NCI-H460 (cell line): ENCODE data around the gene PITRM1. TPM values are rescaled to one million over a fixed set of nuclear protein-coding genes. Genes with fewer than 3 reads are reported as not detected.
"Not testable (repeated sequence)": the region's sequence is repeated elsewhere in the genome, so short reads cannot be mapped to it uniquely, and the experiment has no call there.

Experiments
- DNase-seq: peaks from one replicate; pipeline ENCODE4 v3.0.0-alpha.2; 2016; ENCODE audit warnings: low read depth; ENCODE audit errors: extremely low read depth
- total RNA-seq: library from RNA; depleted of rRNA; stranded (reverse); fragments of >200 nt; shearing (Covaris generic); gene quantifications from 2 replicates; pipeline ENCODE4 v1.2.3, GENCODE V29; 2014

PITRM1 gene
- total RNA-seq, 1 experiment from 2014 or later: 49.5 TPM

GRCh38 chr10:3201796-3202195 is 29.2 kb upstream of the PITRM1 start:
- DNase-seq: no peak

DNA sequence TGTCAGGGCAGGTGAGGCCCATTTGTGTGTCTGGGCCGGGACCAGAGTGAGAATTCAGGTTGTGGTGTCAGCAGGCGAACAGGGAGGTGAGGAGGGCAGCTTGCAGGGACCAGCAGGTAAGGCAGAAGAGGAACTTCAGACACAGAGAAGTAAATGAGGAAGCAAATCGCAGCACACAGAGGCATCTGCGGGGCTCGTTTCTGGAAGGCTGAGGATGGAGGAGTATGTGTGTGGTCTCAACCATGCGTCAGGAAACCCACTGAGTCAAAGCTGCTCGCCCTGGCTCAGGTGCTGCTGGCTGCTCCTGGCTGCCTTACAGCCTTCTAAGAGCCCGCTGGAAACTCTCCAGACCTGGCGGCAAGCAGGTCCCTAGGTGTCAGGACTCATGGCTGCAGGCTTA is 26.9 kb upstream of the PITRM1 start:
- DNase-seq: no peak

DNA sequence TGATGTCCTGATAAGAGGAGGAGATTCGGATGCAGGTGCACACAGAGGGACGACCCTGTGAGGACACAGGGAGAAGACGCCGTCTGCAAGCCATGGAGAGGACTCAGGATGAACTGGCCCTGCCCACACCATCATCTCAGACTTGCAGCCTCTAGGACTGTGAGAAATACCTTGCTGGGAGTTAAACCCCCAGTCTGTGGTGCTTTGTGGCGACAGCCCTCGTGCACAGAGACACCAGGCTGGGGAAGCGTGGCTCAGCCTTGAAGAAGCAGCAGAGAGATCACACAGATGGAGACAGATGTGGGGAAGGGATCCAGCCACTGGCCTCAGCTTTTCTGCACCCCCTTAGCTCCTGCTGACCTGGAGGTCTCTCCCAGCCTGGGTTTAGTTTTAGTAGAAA is 26.3 kb upstream of the PITRM1 start:
- DNase-seq: no peak

GRCh38 chr10:3197348-3198003 is 24.9 kb upstream of the PITRM1 start:
- peak; percentile 65 for DNase-seq

DNA sequence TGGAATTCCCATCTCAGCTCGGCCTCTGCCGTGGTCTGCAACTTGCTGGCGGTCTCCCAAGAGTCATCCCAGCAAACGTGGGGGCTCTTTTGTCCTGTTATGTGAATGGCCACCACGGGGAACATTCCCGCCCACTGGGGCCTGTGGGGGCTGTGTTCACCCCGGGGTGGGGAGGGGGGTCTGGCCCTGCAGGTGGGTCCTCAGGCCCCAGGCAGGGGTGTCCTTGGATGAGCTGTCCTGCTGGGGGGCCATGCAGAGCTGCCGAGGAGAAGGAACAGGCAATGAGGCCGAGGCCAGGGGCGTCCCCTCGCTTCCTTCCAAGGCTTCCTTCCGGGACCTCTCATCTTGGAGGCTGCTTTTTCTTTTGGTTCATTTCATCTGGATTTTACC is 24.4 kb upstream of the PITRM1 start:
- no peak for DNase-seq

GRCh38 chr10:3196482-3196881 is 23.9 kb upstream of the PITRM1 start:
- DNase-seq: no peak

GRCh38 chr10:3195726-3196125 is 23.1 kb upstream of the PITRM1 start:
- no peak for DNase-seq

GRCh38 chr10:3195286-3195685 is 22.7 kb upstream of the PITRM1 start:
- DNase-seq: no peak

- no peak for DNase-seq
Observed at GRCh38 chr10:3194871-3195270, 22.3 kb upstream of the PITRM1 start.

DNA sequence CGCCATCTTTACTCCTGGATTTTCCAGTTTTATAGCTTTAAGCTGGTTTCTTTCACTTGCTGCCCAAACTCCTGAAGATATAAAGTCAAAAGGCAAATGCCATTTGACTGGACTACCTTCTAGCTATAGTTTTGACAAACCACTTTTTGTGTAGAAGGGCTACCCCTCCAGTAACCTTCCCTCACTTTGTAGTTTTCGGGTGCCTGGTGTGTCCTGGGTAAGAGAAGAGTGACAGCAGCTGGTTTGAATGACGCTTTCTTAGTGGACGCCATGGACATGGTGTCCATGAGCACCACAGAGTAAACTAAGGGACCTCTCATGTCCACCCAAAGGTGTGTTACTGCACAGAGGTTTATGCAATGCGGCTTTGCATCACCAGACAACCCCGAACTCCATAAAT is 21.2 kb upstream of the PITRM1 start:
- no peak for DNase-seq

GRCh38 chr10:3192856-3193635 is 20.5 kb upstream of the PITRM1 start:
- DNase-seq: peak; percentile 35

DNA sequence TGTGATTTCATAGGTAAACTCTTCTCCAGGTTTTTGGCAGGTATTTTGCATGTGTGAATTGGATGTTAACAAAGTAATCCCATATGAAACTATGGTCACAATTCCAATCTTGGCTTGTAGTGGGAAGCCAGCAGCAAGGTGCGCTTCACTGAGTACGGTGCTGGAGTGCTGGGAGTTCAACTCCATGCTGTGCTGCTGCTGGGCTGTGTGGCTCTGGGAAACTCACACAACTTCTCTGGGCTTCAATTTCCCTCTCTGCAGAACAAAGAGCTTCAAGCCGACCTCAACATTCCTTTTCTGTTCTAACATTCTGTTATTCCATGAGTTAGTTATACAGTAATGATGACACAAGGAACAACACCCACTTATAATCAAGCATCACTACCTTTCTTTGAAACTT is 18.2 kb upstream of the PITRM1 start:
- DNase-seq: no peak

GRCh38 chr10:3187229-3187628 is 14.6 kb upstream of the PITRM1 start:
- not testable (repeated sequence) for DNase-seq

GRCh38 chr10:3186368-3186767 is 13.8 kb upstream of the PITRM1 start:
- no peak for DNase-seq

DNA sequence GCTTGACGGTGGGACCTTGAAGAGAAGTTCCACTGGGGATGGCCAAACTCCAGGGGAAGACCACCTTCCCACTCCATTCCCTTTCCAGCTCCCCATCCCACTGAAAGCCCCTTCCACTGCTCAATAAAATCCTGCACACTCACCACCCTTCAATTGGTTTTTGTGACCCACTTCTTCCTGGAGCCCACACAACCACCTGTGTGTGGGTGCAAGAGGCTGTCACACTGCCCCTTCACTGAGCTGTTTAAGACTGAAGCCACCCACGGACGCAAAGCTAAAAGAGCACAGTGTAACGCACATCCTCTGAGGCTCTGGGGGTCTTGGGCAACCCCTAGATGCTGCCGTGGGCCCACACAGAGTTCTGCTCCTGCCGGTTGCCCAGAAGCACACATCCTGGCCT is 12.8 kb upstream of the PITRM1 start:
- DNase-seq: no peak

DNA sequence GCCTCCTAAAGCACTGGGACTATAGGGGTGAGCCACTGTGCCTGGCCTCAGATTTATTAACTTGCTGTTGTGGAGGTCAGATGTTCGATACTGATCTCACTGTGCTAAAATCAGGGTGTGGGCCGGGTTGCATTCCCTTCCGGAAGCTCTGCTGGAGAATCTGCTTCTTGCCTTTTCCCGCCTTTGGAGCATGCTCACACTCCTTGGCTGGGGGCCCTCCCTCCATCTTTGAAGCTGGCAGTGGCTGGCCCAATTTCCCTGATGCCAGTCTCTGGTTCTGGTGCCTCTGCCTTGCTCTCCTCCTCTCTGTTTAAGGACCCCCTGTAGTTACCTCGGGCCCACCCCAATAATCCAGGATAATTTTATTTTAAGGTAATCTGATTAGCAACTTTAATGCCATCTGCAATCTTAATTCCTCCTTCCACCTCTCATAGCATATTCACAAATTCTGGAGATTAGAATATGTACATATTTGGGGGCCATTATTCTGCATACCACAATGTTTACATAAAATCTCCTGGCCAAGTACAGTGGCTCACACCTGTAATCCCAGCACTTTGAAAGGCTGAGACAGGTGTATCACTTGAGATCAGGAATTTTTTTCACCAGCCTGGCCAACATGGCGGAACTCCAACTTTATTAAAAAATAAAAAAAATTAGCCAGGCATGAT is 7.9 kb upstream of the PITRM1 start:
- DNase-seq: no peak

- no peak for DNase-seq
Observed at GRCh38 chr10:3179174-3179573, 6.6 kb upstream of the PITRM1 start.

DNA sequence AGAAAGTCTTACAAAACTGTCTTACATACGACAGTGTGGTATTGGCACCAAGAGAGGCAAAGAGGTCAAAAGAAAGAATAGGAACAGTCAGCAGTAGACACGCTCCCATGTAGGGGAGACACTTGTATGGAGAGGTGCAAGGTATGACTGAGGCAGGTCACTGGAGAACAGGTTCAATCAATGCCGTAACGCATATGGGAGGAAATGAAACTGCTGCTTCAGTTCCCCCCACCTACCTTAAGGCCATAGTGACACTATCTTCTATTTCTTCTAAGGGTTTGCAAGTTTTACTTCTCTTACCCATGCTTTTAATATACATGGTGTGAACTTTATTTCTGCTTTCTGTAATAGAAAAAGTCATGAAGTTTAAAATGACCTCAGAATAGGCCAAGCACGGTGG is 5.5 kb upstream of the PITRM1 start:
- DNase-seq: no peak

- no peak for DNase-seq
Observed at GRCh38 chr10:3173171-3173878, 743 bp upstream of the PITRM1 start.

GRCh38 chr10:3172081-3172445 is 519 bp downstream of the PITRM1 start:
- DNase-seq: peak; percentile 54

DNA sequence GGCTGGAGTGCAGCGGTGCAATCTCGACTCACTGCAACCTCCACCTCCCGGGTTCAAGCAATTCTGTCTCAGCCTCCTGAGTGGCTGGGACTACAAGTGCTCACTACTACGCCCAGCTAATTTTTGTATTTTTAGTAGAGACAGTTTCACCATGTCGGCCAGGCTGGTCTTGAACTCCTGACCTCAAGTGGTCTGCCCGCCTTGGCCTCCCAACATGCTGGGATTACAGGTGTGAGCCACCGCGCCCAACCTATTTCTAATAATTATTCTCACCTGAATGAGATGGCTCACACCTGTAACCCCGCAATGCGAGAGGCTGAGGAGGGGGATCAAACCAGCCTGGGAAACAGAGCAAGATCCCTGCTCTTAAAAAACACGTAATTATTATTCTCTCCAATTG is 1.1 kb downstream of the PITRM1 start:
- not testable (repeated sequence) for DNase-seq
